ENCODE measurements around the gene EHBP1.
"Not testable (repeated sequence)": the region's sequence is repeated elsewhere in the genome, so short reads cannot be mapped to it uniquely, and the experiment has no call there.

EHBP1 gene

GRCh38 chr2:62968668-62969067 is 263.2 kb downstream of the EHBP1 start:
- DNase-seq, result no peak

DNA sequence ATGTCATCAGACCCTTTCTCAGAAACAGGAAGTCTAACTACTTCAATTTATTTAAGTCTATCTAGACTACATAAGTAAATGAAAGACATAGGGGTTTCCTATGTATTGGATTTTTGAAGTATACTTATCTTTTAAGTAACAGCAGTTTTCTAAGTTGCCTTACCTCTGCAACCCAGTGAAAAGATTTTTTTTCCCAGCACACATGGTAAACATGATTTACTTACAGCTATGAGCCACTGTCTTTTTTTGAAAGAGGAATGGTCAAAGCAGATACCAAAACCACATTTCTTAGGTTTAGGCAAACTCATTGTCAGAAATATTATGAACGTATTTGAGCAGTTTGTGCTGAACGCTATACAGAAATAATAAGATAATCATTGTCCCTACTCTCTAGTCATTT is 266.4 kb downstream of the EHBP1 start:
- no peak for DNase-seq

GRCh38 chr2:62972601-62973000 is 267.1 kb downstream of the EHBP1 start:
- DNase-seq, result peak; percentile 9

DNA sequence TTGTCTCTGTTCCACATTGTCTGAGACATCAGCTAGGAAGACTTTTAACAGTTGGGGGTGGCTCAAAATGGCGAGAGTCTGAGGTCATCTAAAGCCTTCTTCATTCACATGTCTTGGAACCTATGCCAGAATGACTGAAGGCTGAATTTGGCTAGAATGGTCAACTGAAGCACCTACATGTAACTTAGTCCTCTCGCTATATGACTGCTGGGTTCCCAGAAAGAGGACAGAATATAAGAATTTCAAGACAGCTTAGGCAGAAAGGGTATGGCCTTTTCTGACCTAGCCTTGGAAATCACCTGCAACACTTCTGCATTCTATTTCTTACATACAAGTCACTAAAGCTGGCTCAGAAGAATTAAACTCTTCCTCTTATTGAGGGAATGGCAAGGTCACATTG is 269.5 kb downstream of the EHBP1 start:
- no peak for DNase-seq

DNA sequence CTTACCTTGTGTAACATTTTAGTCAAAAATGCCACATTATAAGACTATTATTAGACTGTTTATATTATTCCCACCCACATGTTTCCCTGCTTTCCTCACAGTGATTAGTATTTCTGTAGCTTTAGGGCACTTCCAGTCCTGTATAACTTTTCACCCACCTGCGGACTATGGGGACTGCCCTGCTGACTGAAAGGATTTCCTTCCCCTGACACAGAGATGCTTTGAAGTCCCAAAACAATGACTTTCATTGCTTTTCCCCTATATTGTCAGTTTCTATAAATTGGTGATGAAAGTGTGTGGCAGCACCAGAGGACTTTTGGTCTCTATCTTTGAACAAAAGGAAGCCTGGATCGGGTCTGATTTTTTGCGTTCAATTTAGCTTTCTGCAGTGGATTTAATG is 286.1 kb downstream of the EHBP1 start:
- no peak for DNase-seq

- no peak for DNase-seq
Observed at GRCh38 chr2:62992561-62992960, 287.0 kb downstream of the EHBP1 start.

DNA sequence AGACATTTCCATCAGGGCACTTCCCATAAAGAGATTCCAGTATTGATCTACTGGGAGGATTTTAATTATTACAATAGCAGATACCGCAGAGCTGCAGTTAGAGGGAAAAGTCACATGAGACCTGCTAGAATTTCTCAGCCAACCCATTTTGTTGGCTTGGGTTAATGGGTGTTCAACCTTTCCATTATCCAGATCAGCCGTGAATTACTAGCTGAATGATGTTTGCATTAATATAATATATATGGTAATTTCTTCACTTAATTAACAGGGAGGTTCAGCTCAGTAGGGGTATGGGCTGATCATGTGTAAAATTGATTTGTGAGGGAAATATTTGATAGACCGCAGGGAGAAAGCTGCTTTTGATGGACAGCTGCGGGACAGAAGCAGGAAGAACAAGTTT is 288.7 kb downstream of the EHBP1 start:
- DNase-seq, result no peak

GRCh38 chr2:62996534-62997186 is 291.1 kb downstream of the EHBP1 start:
- DNase-seq, result no peak

DNA sequence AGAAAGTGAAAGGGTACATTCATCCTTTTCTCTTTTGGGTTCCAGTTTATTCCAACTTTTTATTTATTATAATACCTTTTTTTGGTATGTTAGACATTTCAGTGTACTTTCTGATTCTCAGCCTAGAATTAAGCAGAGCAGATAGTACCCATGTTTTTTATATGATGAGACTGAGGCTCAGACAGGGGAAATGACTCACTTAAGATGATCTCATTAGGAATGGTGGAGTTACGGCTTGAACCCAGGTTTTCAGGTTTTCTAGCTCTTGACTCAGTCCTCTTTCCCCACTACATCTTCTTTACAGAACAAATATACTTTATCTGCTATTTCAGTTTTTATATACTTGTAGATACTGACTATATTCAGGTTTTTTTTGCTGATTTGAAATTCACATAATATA is 293.4 kb downstream of the EHBP1 start:
- no peak for DNase-seq

GRCh38 chr2:62999905-63000304 is 294.4 kb downstream of the EHBP1 start:
- no peak for DNase-seq

DNA sequence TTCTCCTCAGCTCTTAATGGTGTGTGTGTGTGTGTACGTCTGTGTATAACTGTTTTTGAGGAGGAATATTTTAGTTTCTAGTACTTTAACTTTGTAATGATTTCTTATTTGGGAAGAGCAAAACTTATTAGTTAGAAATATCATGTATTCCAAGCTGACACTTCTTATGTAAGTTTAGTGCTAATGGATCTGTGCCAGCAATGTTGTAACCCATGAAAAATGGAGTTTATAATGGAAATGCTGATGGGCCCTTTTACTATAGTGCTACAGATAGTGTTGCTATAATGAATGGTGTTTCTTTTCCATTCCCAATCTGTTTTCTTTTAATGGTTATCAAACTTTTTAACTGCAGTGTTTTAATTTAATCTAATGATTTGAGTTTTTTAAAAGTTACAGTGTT is 295.3 kb downstream of the EHBP1 start:
- no peak for DNase-seq

- no peak for DNase-seq
Observed at GRCh38 chr2:63001576-63001975, 296.1 kb downstream of the EHBP1 start.

DNA sequence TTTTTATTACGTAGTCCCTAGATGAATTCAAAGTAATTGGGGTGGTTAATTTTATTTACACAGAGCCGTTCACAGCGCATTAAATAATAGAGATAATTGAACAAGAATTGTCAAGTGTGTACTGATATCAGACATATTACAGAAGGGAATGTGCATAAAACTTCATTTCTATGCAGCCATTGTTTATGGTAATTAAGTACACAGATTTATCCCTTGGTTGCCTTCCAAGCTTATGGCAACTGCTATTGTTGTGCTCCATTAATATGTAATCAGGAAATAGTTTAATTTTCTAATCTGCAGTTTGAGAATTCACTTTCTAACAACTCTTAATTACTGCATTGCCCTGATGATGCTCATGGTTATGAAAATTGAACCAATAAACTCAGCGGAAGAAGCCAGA is 297.8 kb downstream of the EHBP1 start:
- DNase-seq, result no peak

DNA sequence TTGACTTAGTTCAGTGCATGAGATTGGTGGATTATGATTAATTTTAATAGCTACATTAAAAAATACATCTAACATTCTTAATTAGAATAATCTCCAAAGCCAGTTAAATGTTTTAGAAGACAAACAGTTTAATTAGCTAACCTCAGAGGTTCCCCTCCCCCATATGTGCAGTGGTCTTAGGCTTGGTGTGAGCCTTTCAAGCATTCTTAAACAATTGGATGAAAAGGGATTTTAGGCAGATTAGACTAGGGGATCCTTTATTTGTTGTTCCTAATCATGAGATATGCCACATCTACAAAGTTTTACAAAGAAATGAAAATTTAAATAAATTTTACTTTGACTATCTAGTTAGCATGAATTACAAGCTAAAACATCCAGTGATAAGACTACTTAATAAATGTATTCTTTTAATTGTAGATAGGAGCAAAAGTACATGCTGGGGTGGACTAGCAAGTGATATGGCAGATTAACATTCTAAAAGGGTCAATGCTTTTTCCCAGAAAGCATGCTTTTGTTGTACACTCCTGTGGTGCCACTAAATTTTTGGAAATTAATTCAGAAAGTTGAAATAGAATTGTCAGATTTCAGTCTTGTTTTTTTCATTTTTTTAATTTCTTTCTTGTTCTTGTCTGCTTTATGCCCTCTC is 302.4 kb downstream of the EHBP1 start:
- DNase-seq, result no peak

DNA sequence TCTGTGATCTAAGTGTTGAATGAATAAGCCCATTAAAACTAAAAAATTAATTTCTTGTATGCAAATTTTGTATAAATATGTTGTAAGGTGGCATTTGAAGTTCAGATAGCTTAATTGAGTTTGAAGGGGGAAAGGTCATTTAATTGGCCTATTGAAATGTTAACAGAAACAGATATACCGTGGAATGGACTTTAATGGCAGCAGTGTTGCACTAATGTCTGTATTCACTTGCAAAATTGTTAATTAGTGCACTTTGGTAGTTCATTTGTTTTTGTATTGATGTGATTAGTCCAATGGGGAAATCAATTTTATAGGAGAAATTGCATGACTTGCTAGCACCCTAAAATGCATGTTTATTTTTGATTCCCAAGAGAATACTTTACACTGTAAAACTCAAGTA is 303.3 kb downstream of the EHBP1 start:
- no peak for DNase-seq

DNA sequence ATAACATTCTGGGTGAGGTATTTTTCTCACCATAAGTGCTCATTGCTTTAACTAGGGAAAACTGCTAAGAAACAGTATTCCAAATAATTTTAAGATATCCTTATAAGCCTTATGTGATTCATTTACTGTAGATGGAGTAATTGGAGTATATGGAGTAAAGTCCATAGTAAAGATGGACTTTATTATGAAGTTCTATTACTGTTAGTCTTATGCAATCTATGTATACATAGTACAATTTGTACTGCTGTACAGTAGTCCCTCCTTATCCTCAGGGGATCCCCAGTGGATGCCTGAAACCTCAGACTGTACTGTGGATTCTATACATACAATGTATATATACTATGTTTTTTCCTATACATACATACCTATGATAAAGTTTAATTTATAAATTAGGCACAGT is 304.0 kb downstream of the EHBP1 start:
- no peak for DNase-seq

DNA sequence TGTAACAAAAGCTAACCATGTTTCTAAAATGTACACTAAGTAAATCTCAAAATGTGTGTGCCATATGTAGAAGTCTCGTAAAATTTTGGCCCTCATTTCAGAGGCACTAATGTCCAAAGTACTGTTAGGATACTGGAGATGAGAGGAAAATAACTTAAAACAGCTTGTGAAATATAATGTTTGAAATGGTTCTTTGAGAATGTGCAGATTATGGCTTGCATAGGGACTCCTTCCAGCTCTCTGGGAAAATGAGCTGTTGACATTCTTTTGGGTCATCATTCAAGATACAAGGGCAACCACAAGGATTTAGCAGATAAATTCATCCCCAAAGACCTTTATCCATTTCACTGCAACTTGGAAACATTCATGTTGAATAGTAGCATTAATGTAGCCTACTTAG is 307.0 kb downstream of the EHBP1 start:
- DNase-seq, result no peak

DNA sequence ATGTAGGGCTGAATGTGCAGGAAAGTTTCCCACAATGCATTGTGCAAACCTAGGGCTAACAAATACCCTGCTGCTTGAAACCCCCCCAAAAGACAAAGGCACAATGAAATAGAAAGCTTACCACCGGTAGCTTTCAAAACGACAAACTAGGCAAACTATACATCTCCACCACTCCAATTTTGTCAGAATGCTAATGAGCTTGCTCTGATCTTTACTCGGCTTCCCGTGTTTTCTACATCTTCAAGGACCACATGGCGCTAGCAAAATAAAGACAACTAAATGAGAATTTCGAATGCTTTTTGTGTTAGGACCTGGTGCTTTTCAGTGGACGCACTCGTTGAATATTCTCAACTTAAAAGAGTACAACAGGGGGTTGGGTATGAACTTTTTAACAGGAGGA is 307.9 kb downstream of the EHBP1 start:
- no peak for DNase-seq

DNA sequence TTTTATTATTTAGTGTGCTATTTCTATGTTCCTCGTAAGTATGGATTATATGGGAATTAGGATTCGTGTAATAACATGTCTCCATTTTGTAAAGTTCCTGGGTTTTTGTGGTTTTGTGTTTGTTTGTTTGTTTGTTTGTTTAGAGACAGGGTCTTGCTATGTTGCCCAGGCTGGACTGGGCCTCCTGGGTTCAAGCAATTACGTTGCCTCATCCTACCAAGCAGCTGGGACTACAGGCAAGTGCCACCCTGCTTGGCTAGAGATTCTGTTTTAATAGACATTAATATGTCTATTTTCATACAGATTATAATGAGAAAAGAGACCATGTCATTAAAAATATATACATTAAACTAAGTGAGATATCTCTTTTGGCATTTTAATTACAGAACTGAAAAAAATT is 309.9 kb downstream of the EHBP1 start:
- DNase-seq, result no peak

DNA sequence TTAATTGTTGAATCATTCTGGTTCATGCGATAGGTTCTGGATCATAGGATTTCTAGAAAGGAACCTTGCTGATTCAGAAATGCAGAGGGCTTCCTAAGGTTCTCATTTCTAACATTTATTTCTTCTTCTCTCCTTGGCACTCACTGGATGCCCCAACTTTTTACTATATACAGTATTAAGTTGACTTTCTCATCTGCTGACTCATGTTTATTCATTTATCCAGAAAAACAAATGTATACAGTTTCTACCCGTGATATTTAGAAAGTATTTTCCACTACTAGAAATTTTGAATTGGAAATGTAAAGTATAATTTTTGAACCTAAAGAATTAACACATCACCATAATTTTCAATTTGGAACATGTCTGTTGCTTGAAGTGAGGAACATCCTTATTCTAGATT is 312.9 kb downstream of the EHBP1 start:
- no peak for DNase-seq

DNA sequence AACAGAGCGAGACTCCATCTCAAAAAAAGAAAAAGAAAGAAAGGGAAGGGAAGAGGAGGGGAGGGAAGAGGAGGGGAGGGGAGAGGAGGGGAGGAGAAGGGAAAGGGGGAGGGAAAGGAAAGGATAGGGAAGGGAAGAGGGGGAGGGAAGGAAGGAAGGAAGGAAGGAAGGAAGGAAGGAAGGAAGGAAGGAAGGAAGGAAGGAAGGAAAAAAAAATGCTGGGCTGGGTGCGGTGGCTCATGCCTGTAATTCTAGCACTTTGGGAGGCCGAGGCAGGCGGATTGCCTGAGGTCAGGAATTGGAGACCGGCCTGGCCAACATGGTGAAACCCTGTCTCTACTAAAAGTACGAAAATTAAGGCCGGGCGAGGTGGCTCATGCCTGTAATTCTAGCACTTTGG is 314.2 kb downstream of the EHBP1 start:
- DNase-seq, result not testable (repeated sequence)

- DNase-seq, result no peak
Observed at GRCh38 chr2:63023444-63023843, 317.9 kb downstream of the EHBP1 start.

GRCh38 chr2:63027220-63027619 is 321.7 kb downstream of the EHBP1 start:
- DNase-seq, result no peak

GRCh38 chr2:63029058-63029457 is 323.5 kb downstream of the EHBP1 start:
- DNase-seq, result no peak

DNA sequence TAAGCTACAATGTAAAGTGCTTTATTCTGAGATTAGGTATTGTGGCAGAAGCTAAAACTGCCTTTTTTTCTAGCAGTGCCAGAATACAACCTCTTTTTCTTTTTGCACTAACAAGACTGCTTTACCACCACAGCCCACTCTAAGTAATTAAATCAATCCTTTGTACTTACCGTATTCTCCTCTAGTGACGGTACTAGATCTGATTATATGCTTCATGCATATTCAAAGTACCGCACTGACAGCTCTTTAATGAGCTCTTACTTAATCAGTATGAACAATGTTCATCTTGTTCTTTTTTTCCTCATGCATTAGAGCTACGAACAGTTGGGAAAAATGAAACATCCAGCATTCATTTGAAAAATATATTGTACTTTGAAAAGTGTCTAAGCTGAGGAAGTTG is 329.0 kb downstream of the EHBP1 start:
- DNase-seq, result no peak

Data from DMS153 (cell line).